Measurements from ENCODE around the gene EXOC4.

The EXOC4 gene

Small RNA genes lying within 50 kb of the gene (small RNA-seq; reads per million reads assigned to genes)
- 0 reads per million in 2 experiments for gene MIR6133

Measured in SK-N-DZ (cell line).